GM23248 (cell line): ENCODE results near the gene ANKFN1. TPM values are rescaled to one million over a fixed set of nuclear protein-coding genes. Genes with fewer than 3 reads are reported as not detected.
A peak's percentile ranks its signal among the peaks of the same experiment; 100 is the strongest.

Experiments used
- DNase-seq: peaks from one replicate; pipeline ENCODE4 v3.0.0-alpha.2; 2015
- H2AFZ ChIP-seq: fragments of 200-600 bp; sonication (generic); 2 replicates; pipeline ENCODE4 v1.6.1; 2016; ENCODE audit warnings: antibody characterized with exemption
- H3F3A ChIP-seq: fragments of 200-600 bp; sonication (generic); 2 replicates; pipeline ENCODE4 v1.6.1; 2016; ENCODE audit warnings: mild to moderate bottlenecking, antibody characterized with exemption, mixed run types; ENCODE audit not compliant: insufficient read depth
- H3K27ac ChIP-seq: fragments of 200-600 bp; sonication (generic); 2 replicates; pipeline ENCODE4 v1.5.1; 2016; ENCODE audit warnings: mild to moderate bottlenecking
- H3K27me3 ChIP-seq: fragments of 200-600 bp; sonication (generic); replicated peaks from 2 replicates; pipeline ENCODE4 v1.6.1; 2016; ENCODE audit warnings: mild to moderate bottlenecking; ENCODE audit not compliant: insufficient read depth
- H3K36me3 ChIP-seq: fragments of 200-600 bp; sonication (generic); 2 replicates; pipeline ENCODE4 v1.6.1; 2016; ENCODE audit warnings: low read depth, mild to moderate bottlenecking
- H3K4me1 ChIP-seq: fragments of 200-600 bp; sonication (generic); 2 replicates; pipeline ENCODE4 v1.6.1; 2016; ENCODE audit warnings: mild to moderate bottlenecking; ENCODE audit not compliant: insufficient read depth
- H3K4me2 ChIP-seq: fragments of 200-600 bp; sonication (generic); one replicate; pipeline ENCODE4 v1.6.1; 2016; ENCODE audit warnings: mild to moderate bottlenecking; ENCODE audit not compliant: unreplicated experiment
- H3K4me3 ChIP-seq: fragments of 200-600 bp; sonication (generic); 2 replicates; pipeline ENCODE4 v1.5.1; 2016; ENCODE audit warnings: mild to moderate bottlenecking
- H3K79me2 ChIP-seq: fragments of 200-600 bp; sonication (generic); 2 replicates; pipeline ENCODE4 v1.6.1; 2016; ENCODE audit warnings: mild to moderate bottlenecking; ENCODE audit not compliant: insufficient read depth
- H3K9ac ChIP-seq: fragments of 200-600 bp; sonication (generic); 2 replicates; pipeline ENCODE4 v1.6.1; 2016; ENCODE audit warnings: mild to moderate bottlenecking
- H3K9me2 ChIP-seq: fragments of 200-600 bp; sonication (generic); 2 replicates; pipeline ENCODE4 v1.6.1; 2016; ENCODE audit warnings: mixed run types, mild to moderate bottlenecking, moderate library complexity; ENCODE audit not compliant: insufficient read depth
- H3K9me3 ChIP-seq: fragments of 200-600 bp; sonication (generic); one replicate; pipeline ENCODE4 v1.6.1; 2017; ENCODE audit warnings: low read depth
- H4K20me1 ChIP-seq: fragments of 200-600 bp; sonication (generic); 2 replicates; pipeline ENCODE4 v1.6.0; 2016; ENCODE audit not compliant: insufficient read depth
- EZH2 ChIP-seq: fragments of 200-600 bp; sonication (generic); IDR thresholded peaks from 2 replicates; pipeline ENCODE4 v1.6.1; 2018; ENCODE audit warnings: antibody characterized with exemption, mild to moderate bottlenecking; ENCODE audit not compliant: insufficient read depth, poor library complexity, severe bottlenecking
- EZH2phosphoT487 ChIP-seq: fragments of 200-600 bp; sonication (generic); IDR thresholded peaks from 2 replicates; pipeline ENCODE4 v1.6.1; 2018; ENCODE audit warnings: antibody characterized with exemption, moderate library complexity, mild to moderate bottlenecking, low read depth; ENCODE audit not compliant: insufficient read depth
- WGBS, 2 experiments: methylation state at CpG; one replicate each; pipeline ENCODE4 v1.1.6; 2015 to 2017; ENCODE audit warnings: low lambda C conversion rate in 2 of 2, low coverage in 1 of 2; ENCODE audit errors: missing lambda C conversion rate in 2 of 2; 5-methylcytosine and 5-hydroxymethylcytosine counted together
- in situ Hi-C: fragments of 300-500 bp; cut with MboI; formaldehyde crosslinking; loops from 2 replicates; pipeline ENCODE4 v1.15.0; 2020
- polyA plus RNA-seq: library from polyadenylated mRNA; unstranded; fragments of >200 nt; fragmentation: Nextera tagmentation; extraction: Ambion mirVana; gene quantifications from 2 replicates; pipeline ENCODE4 v1.2.1, GENCODE V29; 2016
- total RNA-seq: library from RNA; depleted of rRNA; stranded (reverse); fragments of >200 nt; shearing (Covaris generic); gene quantifications from 2 replicates; pipeline ENCODE4 v1.2.3, GENCODE V29; 2014

The ANKFN1 gene
- total and polyA plus RNA-seq, 2 experiments from 2014 or later = 0.54 to 0.64 TPM

DNA sequence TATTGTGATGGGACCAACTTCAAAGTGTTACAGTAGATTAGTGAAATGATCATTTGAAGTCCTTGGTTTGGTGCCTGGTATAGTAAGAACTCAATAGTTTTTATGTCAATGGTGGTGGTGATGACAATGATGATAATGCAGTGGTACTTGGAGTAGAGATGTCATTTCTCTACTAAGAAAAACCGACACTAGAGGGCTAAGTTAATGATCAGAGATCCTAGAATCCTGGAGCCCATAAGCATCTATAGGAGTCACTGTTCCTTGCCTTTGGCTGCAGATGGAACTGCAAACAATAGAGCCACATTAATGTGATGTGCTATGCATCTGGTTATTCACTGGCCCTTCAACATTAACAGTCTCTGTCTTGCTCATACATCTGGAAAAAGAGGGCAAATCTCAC is 103.8 kb downstream of the ANKFN1 start:
- in situ Hi-C loops = no loop called here
- TF ChIP-seq EZH2 (no peak), EZH2phosphoT487 (no peak)
- Histone ChIP-seq H3K36me3 (no peaks in the 10 kb centered on the region), H3K9ac (no peak overlapping the region), H3K4me3 (no peak overlapping the region), H3K9me3 (no peaks in the 10 kb centered on the region), H3K27ac (no peak overlapping the region), H3F3A (no peaks in the 10 kb centered on the region), H3K9me2 (no peaks in the 10 kb centered on the region), H2AFZ (no peak overlapping the region), H3K27me3 (no peaks in the 10 kb centered on the region), H3K4me2 (no peak overlapping the region), H3K79me2 (no peaks in the 10 kb centered on the region), H3K4me1 (peaks cover 11% of the 10 kb centered on the region), H4K20me1 (no peaks in the 10 kb centered on the region)
- WGBS, 2 experiments = 56 to 64% methylated on average over 1 of the region's 1 CpG
- DNase-seq = no peak

DNA sequence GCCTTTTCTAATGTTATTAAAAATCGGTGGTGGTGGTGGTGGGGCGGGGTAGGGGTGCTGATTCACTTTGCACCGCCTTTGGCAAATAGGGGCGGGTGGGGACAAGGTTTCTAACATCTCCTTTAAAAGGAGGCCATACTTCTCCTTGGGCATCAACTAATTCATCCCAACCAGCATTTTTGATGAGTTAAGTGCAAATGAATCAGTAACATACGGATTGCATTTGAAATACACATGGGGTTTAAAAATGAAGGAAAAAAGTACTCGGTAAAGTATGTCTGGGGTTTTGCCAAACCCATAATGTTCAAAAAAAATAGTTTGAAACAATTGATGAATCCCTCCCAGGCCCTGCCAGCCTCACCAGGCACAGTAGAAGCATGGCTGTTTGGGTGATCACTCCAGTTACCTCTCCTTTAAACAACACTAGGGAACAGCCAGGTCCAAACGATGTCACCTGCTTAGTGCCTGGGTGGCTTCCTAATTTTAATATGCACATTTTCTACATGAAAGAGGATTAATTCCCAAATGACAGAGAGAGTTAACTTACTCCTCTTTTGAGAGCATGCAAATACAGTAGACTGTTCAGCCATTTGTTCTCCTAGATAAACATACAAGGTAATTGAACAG is 107.2 kb downstream of the ANKFN1 start:
- H3K4me2 ChIP-seq = peak overlapping the region; percentile 8
- peak; percentile 77 for DNase-seq
- H3K9me3 ChIP-seq = no peaks in the 10 kb centered on the region
- H3K36me3 ChIP-seq = no peaks in the 10 kb centered on the region
- H4K20me1 ChIP-seq = no peaks in the 10 kb centered on the region
- 12% methylated on average over 7 of the region's 7 CpGs for WGBS, 2 experiments
- in situ Hi-C loops = no loop called here
- H3K9ac ChIP-seq = no peak overlapping the region
- H3K79me2 ChIP-seq = no peaks in the 10 kb centered on the region
- no peaks in the 10 kb centered on the region for H3F3A ChIP-seq
- no peaks in the 10 kb centered on the region for H3K27me3 ChIP-seq
- peak overlapping the region; percentile 4; the same call in 1 of the 2 replicates for H3K27ac ChIP-seq
- TF ChIP-seq EZH2 (no peak), EZH2phosphoT487 (no peak)
- peak overlapping the region; percentile 1; the same call in 1 of the 2 replicates for H2AFZ ChIP-seq
- peaks cover 11% of the 10 kb centered on the region for H3K4me1 ChIP-seq
- no peaks in the 10 kb centered on the region for H3K9me2 ChIP-seq
- H3K4me3 ChIP-seq = no peak overlapping the region

DNA sequence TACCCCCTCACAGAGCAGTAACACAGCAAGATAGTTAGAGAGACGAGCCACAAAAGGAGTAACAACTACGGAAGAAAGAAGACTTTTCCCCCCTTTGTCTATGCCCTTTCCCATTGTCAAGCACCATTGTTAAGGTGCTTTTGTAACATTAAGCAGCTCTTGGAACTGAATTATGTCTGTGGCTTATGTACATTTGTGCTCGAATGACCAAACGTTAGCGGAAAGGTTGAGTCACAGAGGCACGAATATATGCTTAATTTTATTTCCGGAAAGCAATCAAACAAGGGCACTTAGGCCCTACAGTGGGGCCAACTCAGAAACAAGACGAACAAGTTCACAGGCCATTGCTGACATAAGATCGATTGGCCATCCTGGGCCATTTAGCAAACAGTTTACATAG is 109.5 kb downstream of the ANKFN1 start:
- Histone ChIP-seq H3K4me1 (peaks cover 11% of the 10 kb centered on the region), H3K27me3 (no peaks in the 10 kb centered on the region), H3K9me3 (no peaks in the 10 kb centered on the region), H3K79me2 (no peaks in the 10 kb centered on the region), H3K4me2 (no peak overlapping the region), H3K4me3 (no peak overlapping the region), H3K9ac (no peak overlapping the region), H3K9me2 (no peaks in the 10 kb centered on the region; the same call in 1 of the 2 replicates), H4K20me1 (no peaks in the 10 kb centered on the region), H3K36me3 (no peaks in the 10 kb centered on the region), H3F3A (no peaks in the 10 kb centered on the region), H3K27ac (no peak overlapping the region), H2AFZ (no peak overlapping the region)
- no peak for DNase-seq
- in situ Hi-C loops = no loop called here
- WGBS, 2 experiments = 80% methylated on average over 9 of the region's 9 CpGs
- TF ChIP-seq EZH2phosphoT487 (no peak), EZH2 (no peak)

DNA sequence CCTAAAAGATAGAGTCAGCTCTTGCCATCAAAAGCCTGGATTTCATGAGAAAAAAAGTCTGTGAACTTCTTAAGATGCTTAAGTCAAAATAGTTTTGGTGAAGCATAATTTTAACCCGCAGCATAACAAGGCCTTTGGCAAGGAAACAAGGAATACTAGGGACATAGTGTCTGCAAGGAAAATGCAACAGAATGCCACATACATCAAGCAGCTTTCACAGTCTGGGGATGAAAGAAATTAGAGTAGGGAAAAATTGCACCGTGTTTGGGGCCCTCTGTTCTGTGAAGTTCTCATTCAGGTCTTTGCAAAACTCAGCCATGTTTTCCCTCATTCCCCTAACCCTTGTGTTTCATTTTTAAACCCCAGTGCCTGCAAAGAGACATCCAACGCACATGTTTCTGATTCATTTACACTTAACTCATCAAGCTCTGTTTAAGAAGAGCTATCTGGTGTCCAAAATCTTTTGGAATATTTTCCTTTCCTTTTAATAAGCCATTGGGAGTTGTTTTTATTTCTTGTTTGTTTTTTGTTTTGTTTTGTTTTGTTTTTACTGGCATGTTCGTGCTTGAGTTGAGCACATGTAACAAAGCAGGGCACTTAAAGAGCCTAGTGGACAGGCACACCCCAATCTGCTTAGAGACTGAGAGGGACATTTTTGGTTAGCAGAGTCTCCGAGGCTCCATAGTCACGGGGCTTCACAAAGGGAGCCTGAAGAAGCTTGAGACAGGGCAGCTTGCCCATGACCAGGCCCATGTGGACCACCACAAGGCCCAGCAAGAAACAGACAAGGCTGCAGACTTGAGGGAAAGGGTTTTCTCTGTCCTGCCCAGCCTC is 116.5 kb downstream of the ANKFN1 start:
- Histone ChIP-seq H3K9ac (peak overlapping the region; percentile 40), H3K27ac (peak overlapping the region; percentile 52), H3F3A (peaks cover 12% of the 10 kb centered on the region), H3K4me2 (peak overlapping the region; percentile 69), H3K36me3 (no peaks in the 10 kb centered on the region), H3K9me2 (no peaks in the 10 kb centered on the region; the same call in 1 of the 2 replicates), H3K27me3 (no peaks in the 10 kb centered on the region), H3K4me1 (peaks cover 17% of the 10 kb centered on the region), H3K79me2 (no peaks in the 10 kb centered on the region), H3K9me3 (no peaks in the 10 kb centered on the region), H2AFZ (peak overlapping the region; percentile 92), H3K4me3 (peak overlapping the region; percentile 38), H4K20me1 (no peaks in the 10 kb centered on the region)
- DNase-seq = peak; percentile 49
- WGBS, 2 experiments = 4 to 9% methylated on average over 6 of the region's 6 CpGs
- TF ChIP-seq EZH2 (no peak), EZH2phosphoT487 (no peak)
- in situ Hi-C loops = no loop called here
